Measurements from ENCODE around the gene KLK2. TPM values are rescaled to one million over a fixed set of nuclear protein-coding genes. Genes with fewer than 3 reads are reported as not detected.

The KLK2 gene
- total and polyA plus RNA-seq, 2 of the 8 experiments (the other 6 are each of a cell fraction or from before 2014, with no cell fraction given), result 0.20 TPM; not detected in 1

DNA sequence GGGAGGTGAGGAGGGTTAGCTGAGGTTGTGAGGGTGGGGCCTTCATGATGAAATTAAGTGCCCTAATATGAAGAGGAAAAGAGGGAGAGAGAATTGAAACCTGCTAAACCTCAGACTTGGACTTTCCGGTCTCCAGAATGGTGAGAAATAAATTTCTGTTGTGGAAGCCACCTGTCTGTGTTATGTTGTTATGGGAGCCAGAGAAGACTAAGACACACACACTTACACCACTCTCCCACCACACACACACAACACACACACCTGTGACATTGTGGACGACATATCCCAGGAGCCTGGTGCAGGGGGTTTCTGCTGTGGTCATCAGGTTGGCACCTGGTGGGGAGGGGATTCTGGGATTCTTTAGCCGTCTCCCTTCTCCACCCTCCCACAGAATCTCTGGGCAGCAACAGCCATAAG lies 24.0 kb downstream of the KLK2 start (continued):
- TF ChIP-seq EP300 (IDR thresholded peaks at IDR 0.05; ENCODE audit: borderline replicate concordance in 1 of 2, low read depth in 2 of 2, low read length in 2 of 2), result no peak
- TF ChIP-seq FOSL1 (IDR thresholded peaks at IDR 0.05; ENCODE audit: insufficient read depth, low read depth, low read length), result no peak
- TF ChIP-seq SUZ12 (IDR thresholded peaks at IDR 0.05; ENCODE audit: low read length), result no peak
- no peak for TF ChIP-seq BRCA1 (IDR thresholded peaks at IDR 0.05; ENCODE audit: low read depth, low read length)
- no peak for TF ChIP-seq POU5F1 (IDR thresholded peaks at IDR 0.05; ENCODE audit: low read depth, low read length)
- TF ChIP-seq YY1 (IDR thresholded peaks at IDR 0.05; ENCODE audit: low read depth, low read length), result no peak
